ENCODE measurements around the gene RASD1.

Gene RASD1

DNA sequence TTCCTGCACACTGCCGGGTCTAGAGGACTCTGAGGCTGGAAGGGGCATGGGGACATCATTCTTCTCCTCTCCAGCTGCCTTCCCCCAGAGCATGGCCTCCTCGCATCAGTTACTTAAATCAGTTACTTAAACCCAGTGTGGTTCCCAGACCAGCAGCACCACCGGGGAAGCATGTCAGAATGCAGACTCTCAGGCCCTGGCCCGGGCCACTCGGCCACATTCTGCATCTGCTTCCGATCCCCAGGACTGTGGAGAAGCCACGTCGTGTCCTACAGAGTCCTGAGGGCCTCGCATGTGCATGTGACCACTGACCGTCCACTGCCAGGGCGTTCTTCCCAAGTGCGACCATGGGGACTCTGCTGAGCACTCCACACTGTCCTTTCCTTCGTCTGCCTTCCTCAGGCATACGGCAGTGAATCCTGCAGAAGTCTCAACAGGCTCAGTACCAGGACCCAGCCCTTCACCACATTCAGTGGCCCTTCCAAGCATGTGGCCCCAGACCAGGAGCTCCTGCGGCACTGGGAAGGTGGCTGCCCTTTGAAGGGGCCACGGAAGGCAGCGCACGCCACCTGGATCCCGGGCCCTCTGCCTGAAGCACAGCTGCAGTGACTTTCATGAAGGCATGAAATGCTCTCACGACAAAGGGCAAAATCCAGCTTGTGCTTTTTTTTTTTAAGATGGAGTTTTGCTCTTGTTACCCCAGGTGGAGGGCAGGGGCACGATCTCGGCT is 46.9 kb upstream of the RASD1 start:
- no peak for TF ChIP-seq POLR2AphosphoS5 (IDR thresholded peaks at IDR 0.05; ENCODE audit: low read depth)
- TF ChIP-seq SPI1 (IDR thresholded peaks at IDR 0.05; ENCODE audit: borderline replicate concordance, low read depth): no peak
- TF ChIP-seq, protein P1, sequence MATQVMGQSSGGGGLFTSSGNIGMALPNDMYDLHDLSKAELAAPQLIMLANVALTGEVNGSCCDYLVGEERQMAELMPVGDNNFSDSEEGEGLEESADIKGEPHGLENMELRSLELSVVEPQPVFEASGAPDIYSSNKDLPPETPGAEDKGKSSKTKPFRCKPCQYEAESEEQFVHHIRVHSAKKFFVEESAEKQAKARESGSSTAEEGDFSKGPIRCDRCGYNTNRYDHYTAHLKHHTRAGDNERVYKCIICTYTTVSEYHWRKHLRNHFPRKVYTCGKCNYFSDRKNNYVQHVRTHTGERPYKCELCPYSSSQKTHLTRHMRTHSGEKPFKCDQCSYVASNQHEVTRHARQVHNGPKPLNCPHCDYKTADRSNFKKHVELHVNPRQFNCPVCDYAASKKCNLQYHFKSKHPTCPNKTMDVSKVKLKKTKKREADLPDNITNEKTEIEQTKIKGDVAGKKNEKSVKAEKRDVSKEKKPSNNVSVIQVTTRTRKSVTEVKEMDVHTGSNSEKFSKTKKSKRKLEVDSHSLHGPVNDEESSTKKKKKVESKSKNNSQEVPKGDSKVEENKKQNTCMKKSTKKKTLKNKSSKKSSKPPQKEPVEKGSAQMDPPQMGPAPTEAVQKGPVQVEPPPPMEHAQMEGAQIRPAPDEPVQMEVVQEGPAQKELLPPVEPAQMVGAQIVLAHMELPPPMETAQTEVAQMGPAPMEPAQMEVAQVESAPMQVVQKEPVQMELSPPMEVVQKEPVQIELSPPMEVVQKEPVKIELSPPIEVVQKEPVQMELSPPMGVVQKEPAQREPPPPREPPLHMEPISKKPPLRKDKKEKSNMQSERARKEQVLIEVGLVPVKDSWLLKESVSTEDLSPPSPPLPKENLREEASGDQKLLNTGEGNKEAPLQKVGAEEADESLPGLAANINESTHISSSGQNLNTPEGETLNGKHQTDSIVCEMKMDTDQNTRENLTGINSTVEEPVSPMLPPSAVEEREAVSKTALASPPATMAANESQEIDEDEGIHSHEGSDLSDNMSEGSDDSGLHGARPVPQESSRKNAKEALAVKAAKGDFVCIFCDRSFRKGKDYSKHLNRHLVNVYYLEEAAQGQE (IDR thresholded peaks at IDR 0.05; ENCODE audit: insufficient replicate concordance, low read depth): no peak
- TF ChIP-seq GABPA (IDR thresholded peaks at IDR 0.05; ENCODE audit: low read depth): no peak
- TF ChIP-seq, protein P2, sequence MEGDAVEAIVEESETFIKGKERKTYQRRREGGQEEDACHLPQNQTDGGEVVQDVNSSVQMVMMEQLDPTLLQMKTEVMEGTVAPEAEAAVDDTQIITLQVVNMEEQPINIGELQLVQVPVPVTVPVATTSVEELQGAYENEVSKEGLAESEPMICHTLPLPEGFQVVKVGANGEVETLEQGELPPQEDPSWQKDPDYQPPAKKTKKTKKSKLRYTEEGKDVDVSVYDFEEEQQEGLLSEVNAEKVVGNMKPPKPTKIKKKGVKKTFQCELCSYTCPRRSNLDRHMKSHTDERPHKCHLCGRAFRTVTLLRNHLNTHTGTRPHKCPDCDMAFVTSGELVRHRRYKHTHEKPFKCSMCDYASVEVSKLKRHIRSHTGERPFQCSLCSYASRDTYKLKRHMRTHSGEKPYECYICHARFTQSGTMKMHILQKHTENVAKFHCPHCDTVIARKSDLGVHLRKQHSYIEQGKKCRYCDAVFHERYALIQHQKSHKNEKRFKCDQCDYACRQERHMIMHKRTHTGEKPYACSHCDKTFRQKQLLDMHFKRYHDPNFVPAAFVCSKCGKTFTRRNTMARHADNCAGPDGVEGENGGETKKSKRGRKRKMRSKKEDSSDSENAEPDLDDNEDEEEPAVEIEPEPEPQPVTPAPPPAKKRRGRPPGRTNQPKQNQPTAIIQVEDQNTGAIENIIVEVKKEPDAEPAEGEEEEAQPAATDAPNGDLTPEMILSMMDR (IDR thresholded peaks at IDR 0.05; ENCODE audit: insufficient read depth, low read length): no peak
- Histone ChIP-seq H3K4me3 (replicated peaks; ENCODE audit: insufficient read depth, low read length) (no peak overlapping the region), H3K27me3 (ENCODE audit: insufficient read depth, poor library complexity, severe bottlenecking) (no peaks in the 10 kb centered on the region), H3K27ac (replicated peaks) (no peak overlapping the region)
- no peak for DNase-seq (ENCODE audit: low read depth in 1 of 2, low spot score in 1 of 2)

GRCh38 chr17:17541640-17542001 is 45.4 kb upstream of the RASD1 start:
- no peak for DNase-seq (ENCODE audit: low read depth in 1 of 2, low spot score in 1 of 2)
- Histone ChIP-seq H3K27ac (replicated peaks) (no peak overlapping the region), H3K27me3 (ENCODE audit: insufficient read depth, poor library complexity, severe bottlenecking) (no peaks in the 10 kb centered on the region), H3K4me3 (replicated peaks; ENCODE audit: insufficient read depth, low read length) (no peak overlapping the region)
- no peak for TF ChIP-seq SPI1 (IDR thresholded peaks at IDR 0.05; ENCODE audit: borderline replicate concordance, low read depth)
- TF ChIP-seq, protein P1 (IDR thresholded peaks at IDR 0.05; ENCODE audit: insufficient replicate concordance, low read depth): no peak
- TF ChIP-seq, protein P2 (IDR thresholded peaks at IDR 0.05; ENCODE audit: insufficient read depth, low read length): no peak
- no peak for TF ChIP-seq POLR2AphosphoS5 (IDR thresholded peaks at IDR 0.05; ENCODE audit: low read depth)
- no peak for TF ChIP-seq GABPA (IDR thresholded peaks at IDR 0.05; ENCODE audit: low read depth)

- H3K27ac ChIP-seq (replicated peaks): no peak overlapping the region
- H3K27me3 ChIP-seq (ENCODE audit: insufficient read depth, poor library complexity, severe bottlenecking): no peaks in the 10 kb centered on the region
- no peak for DNase-seq (ENCODE audit: low read depth in 1 of 2, low spot score in 1 of 2)
- no peak overlapping the region for H3K4me3 ChIP-seq (replicated peaks; ENCODE audit: insufficient read depth, low read length)
- TF ChIP-seq, protein P2 (IDR thresholded peaks at IDR 0.05; ENCODE audit: insufficient read depth, low read length): no peak
- TF ChIP-seq GABPA (IDR thresholded peaks at IDR 0.05; ENCODE audit: low read depth): no peak
- TF ChIP-seq POLR2AphosphoS5 (IDR thresholded peaks at IDR 0.05; ENCODE audit: low read depth): no peak
- TF ChIP-seq, protein P1 (IDR thresholded peaks at IDR 0.05; ENCODE audit: insufficient replicate concordance, low read depth): no peak
- TF ChIP-seq SPI1 (IDR thresholded peaks at IDR 0.05; ENCODE audit: borderline replicate concordance, low read depth): no peak
Measured at GRCh38 chr17:17540935-17541639, 44.9 kb upstream of the RASD1 start.

All from HL-60 (cell line).